ENCODE measurements around the gene CLCN7. TPM values are rescaled to one million over a fixed set of nuclear protein-coding genes. Genes with fewer than 3 reads are reported as not detected.

The CLCN7 gene
- polyA plus RNA-seq, 1 donor from 2014 or later, result 40.9 TPM

- H2AFZ ChIP-seq (ENCODE audit: low read depth, low read length), result no peak overlapping the region
- H3K27me3 ChIP-seq (ENCODE audit: insufficient read depth, low read depth, low read length), result no peaks in the 10 kb centered on the region
- H3F3A ChIP-seq (ENCODE audit: insufficient read depth, low read length, poor library complexity, severe bottlenecking), result no peaks in the 10 kb centered on the region
- H4K20me1 ChIP-seq (ENCODE audit: insufficient read depth), result no peaks in the 10 kb centered on the region
- no peak overlapping the region for H3K27ac ChIP-seq (ENCODE audit: low read length)
- no peaks in the 10 kb centered on the region for H3K79me2 ChIP-seq (replicated peaks; ENCODE audit: insufficient read depth, low read length)
- H3K4me2 ChIP-seq (ENCODE audit: low read length), result no peak overlapping the region
- TF ChIP-seq POLR2AphosphoS5 (IDR thresholded peaks at IDR 0.05), result no peak
- TF ChIP-seq EP300 (conservative IDR thresholded peaks at IDR 0.05; ENCODE audit: poor library complexity, severe bottlenecking), result no peak
- TF ChIP-seq RAD21 (conservative IDR thresholded peaks at IDR 0.05), result no peak
- no peak for TF ChIP-seq TAF1 (IDR thresholded peaks at IDR 0.05; ENCODE audit: low read depth)
- no peak for TF ChIP-seq CTCF (IDR thresholded peaks at IDR 0.05; ENCODE audit: poor library complexity, severe bottlenecking)
- TF ChIP-seq MXI1 (conservative IDR thresholded peaks at IDR 0.05; ENCODE audit: poor library complexity, severe bottlenecking), result no peak
- no peak for TF ChIP-seq EZH2 (IDR thresholded peaks at IDR 0.05; ENCODE audit: borderline replicate concordance, insufficient read depth, low read length, poor library complexity, severe bottlenecking)
- TF ChIP-seq, protein P1, sequence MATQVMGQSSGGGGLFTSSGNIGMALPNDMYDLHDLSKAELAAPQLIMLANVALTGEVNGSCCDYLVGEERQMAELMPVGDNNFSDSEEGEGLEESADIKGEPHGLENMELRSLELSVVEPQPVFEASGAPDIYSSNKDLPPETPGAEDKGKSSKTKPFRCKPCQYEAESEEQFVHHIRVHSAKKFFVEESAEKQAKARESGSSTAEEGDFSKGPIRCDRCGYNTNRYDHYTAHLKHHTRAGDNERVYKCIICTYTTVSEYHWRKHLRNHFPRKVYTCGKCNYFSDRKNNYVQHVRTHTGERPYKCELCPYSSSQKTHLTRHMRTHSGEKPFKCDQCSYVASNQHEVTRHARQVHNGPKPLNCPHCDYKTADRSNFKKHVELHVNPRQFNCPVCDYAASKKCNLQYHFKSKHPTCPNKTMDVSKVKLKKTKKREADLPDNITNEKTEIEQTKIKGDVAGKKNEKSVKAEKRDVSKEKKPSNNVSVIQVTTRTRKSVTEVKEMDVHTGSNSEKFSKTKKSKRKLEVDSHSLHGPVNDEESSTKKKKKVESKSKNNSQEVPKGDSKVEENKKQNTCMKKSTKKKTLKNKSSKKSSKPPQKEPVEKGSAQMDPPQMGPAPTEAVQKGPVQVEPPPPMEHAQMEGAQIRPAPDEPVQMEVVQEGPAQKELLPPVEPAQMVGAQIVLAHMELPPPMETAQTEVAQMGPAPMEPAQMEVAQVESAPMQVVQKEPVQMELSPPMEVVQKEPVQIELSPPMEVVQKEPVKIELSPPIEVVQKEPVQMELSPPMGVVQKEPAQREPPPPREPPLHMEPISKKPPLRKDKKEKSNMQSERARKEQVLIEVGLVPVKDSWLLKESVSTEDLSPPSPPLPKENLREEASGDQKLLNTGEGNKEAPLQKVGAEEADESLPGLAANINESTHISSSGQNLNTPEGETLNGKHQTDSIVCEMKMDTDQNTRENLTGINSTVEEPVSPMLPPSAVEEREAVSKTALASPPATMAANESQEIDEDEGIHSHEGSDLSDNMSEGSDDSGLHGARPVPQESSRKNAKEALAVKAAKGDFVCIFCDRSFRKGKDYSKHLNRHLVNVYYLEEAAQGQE (IDR thresholded peaks at IDR 0.05; ENCODE audit: borderline replicate concordance), result no peak
- no peak overlapping the region for H3K9ac ChIP-seq (ENCODE audit: low read length)
- H3K9me3 ChIP-seq (ENCODE audit: low read length), result no peaks in the 10 kb centered on the region
- H3K36me3 ChIP-seq (ENCODE audit: insufficient read depth, low read length), result no peaks in the 10 kb centered on the region
- no peak overlapping the region for H3K4me3 ChIP-seq (ENCODE audit: low read length)
- no peaks in the 10 kb centered on the region for H3K9me2 ChIP-seq (ENCODE audit: insufficient read depth, low read length)
Observed at GRCh38 chr16:1508494-1509187, 33.8 kb upstream of the CLCN7 start.

DNA sequence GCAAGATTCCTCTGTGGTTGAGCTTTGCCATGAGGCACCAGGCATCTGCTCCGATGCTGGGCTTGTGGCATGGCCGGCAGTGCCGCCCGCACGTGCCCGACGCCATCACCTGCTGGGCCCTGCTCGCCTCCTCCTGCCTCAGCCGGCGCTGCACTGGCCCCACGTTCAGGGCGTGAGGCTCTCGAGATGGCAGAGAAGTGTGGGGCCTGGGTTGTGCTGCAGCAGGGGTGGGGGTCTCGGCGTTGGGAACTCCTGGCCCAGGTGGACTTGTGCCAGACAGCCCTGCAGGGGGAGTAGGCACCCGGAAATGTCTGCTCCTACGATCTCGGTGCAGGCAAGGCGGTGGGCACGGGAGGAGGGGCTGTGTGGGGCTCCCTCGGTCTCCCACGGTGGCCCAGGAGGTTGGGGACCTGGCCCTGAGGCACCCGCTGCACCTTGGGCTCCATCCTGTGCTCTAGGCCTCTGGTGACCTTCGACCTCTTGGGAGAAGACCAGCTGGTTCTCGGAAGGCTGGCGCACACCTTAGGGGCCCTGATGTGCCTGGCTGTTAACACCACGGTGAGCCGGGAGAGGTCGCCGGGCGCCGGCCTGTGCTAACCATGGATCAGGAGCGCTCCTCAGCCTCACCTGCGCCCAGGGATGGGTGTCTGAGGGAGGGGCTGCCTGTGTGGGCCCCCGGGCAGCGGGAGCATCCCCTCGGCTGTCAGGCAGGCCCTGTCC is 31.8 kb upstream of the CLCN7 start:
- no peak overlapping the region for H3K4me3 ChIP-seq (ENCODE audit: low read length)

More for the DNA sequence above, 31.8 kb upstream of the CLCN7 start:
- H3K79me2 ChIP-seq (replicated peaks; ENCODE audit: insufficient read depth, low read length), result no peaks in the 10 kb centered on the region
- no peaks in the 10 kb centered on the region for H3K27me3 ChIP-seq (ENCODE audit: insufficient read depth, low read depth, low read length)
- no peaks in the 10 kb centered on the region for H3K9me2 ChIP-seq (ENCODE audit: insufficient read depth, low read length)
- H3K27ac ChIP-seq (ENCODE audit: low read length), result no peak overlapping the region
- TF ChIP-seq POLR2AphosphoS5 (IDR thresholded peaks at IDR 0.05), result no peak
- no peak overlapping the region for H2AFZ ChIP-seq (ENCODE audit: low read depth, low read length)
- no peak overlapping the region for H3K9ac ChIP-seq (ENCODE audit: low read length)
- no peaks in the 10 kb centered on the region for H3K36me3 ChIP-seq (ENCODE audit: insufficient read depth, low read length)
- no peak overlapping the region for H3K4me2 ChIP-seq (ENCODE audit: low read length)
- H3K9me3 ChIP-seq (ENCODE audit: low read length), result no peaks in the 10 kb centered on the region
- no peaks in the 10 kb centered on the region for H4K20me1 ChIP-seq (ENCODE audit: insufficient read depth)
- H3F3A ChIP-seq (ENCODE audit: insufficient read depth, low read length, poor library complexity, severe bottlenecking), result no peaks in the 10 kb centered on the region
